GM15510 (cell line): Measurements from ENCODE around the gene HM13.

Experiments used
- POLR2A ChIP-seq: IDR thresholded peaks from 3 replicates; pipeline ENCODE4 v1.6.1; 2011; ENCODE audit warnings: borderline replicate concordance; ENCODE audit not compliant: insufficient read length; ENCODE audit errors: extremely low read depth

The HM13 gene

DNA sequence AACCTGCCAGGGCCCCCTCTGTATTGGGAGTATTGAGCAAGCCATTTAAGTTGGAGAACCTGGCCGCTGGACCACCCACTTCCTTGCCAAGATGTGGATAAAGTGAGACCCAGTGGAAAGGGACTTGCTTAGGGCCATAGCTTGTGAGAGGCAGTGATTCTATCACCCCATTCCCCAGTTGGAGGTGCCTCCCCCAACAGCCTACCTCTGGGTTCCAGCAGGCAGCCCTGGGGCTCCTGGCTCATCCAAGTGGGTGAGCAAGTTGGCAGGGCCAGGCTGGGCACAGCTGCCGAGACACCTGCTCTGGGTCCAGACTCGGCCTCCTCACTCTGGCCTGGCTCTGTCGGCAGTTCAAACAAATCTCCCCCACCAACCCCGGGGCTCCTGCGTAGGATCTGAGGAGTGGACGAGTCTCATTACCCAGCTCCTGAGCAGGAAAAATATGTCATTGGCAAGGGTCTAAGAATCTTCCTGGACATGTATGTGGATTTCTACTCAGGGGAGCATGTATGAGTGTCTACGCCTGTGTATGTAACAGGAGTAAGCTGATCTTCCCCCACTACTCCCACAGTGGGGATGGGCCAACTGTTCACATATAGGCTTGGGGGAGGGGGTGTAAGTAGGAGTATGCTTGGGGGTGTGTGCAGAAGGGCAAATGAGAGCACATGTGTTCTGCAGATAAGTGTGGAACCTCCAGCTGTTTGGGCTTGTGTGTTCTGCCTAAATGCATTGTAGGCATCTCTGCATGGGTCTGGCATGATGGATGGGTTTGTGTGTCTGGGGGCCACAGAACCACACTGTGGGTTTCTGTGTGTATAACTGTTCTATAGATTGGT is 92.8 kb downstream of the HM13 start:
- no peak for TF ChIP-seq POLR2A

DNA sequence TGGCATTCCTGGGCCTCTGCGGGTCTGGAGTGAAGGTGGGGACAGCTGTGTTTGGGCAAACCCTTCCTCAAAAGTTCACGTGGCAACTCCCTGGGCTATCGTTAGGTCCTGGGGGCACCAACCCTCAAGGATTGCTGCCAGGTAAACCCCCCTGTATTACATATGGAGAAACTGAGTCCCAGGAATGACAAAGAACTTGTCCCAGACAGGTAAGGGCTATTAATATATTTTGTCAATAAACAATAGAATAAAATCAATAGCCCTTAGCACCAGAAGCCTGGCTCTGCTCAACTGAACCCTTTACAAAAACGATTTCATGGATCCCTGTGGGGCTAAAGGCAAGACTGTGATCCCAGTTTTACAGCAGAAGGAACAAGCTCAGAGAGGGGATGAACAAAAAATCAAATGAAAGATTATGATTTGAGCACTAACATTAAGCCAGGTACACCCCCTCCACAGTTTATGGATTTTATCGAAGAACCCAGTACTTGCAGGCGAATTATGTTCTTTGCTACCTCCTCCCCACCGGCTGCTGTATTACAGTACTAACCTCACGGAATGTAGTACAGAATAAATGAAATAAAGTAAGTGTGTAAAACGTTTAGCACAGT is 93.5 kb downstream of the HM13 start:
- TF ChIP-seq POLR2A, result no peak

DNA sequence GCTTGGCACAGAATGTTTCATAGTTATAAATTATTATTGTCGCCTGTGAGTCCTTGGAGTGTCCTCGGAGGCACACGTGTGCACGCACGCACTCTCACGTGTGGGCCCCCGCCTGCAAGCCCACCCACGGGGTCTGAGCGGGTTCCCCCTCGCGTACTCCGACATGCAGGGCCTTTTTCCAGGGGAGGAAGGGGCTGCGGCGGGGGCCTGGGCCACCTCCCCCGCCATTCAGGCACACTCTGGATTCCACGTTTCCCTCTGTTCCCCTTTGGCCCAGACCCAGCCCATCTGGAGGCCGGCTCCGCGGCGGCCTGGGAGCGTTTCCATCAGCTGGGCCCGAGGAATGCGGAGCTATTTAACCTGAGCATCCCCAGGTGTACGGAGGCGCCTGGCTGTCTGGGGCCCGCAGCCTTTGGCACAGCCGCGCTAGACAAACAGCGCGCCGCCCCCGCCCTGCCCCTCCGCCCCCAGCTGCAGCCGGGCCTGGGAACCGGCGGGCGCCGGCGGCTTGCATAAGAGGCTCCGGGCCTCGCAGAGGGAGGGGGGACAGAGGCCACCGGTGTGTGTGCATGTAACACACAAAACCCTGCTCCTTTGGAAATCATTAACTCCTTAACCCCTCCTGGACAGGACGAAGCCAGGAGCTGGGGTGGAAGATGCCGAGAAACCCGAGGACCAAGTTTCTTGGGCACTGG is 94.2 kb downstream of the HM13 start:
- no peak for TF ChIP-seq POLR2A

DNA sequence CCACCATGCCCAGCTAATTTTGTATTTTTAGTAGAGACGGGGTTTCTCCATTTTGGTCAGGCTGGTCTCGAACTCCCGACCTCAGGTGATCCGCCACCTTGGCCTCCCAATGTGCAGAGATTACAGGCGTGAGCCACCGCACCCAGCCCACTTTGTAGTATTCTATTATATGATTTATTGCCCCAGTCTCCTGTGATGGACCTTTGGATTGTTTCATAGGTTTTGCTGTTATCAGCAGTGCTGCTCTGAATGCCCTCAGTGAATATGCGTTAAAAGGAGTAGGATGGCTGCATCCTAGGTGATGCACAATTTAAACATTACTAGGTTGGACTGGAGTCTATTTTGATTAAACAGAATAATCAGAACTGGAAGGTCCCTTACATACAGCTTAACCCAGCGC is 101.2 kb downstream of the HM13 start:
- TF ChIP-seq POLR2A, result no peak

DNA sequence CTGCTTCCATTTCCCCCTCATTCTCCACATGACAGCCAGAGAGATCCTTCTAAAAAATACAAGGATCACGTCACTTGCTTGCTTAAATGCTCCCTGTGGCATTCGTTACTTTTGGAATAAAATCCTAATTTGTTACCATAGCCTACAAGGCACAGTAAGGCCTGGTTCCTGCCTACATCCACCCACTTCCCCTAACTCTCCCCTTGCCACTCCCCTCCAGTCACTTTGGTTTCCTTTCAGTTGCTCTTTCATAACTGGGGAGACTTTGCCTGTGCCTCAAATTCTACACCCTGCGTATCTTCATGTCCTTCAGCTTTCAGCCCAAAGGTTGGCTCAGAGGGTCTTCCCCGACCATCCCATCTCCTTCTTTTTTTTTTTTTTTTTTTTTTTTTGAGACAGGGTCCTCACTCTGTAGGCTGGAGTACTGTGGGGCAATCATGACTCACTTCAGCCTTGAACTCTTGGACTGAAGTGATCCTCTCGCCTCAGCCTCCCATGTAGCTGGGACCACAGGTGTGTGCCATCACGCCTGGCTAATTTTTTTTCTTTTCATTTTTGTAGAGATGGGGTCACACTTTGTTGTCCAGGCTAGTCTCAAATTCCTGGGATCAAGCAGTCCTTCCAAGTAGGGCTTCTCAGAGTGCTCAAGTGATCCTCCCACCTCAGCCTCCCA is 103.3 kb downstream of the HM13 start:
- TF ChIP-seq POLR2A, result no peak
